Liver (tissue), 9 donors: ENCODE data around the gene RAB3GAP2. TPM values are rescaled to one million over a fixed set of nuclear protein-coding genes. Genes with fewer than 3 reads are reported as not detected.

Source experiments
- DNase-seq: peaks from one replicate; pipeline ENCODE4 v3.0.0-alpha.2; 2017; ENCODE audit warnings: low spot score
- H3K27ac ChIP-seq, 2 donors: one replicate each; pipeline ENCODE4 v1.7.0; 2013; ENCODE audit warnings: inconsistent platforms in 2 of 2, low read length in 2 of 2, control low read depth in 1 of 2, low read depth in 1 of 2, mild to moderate bottlenecking in 1 of 2
- H3K27me3 ChIP-seq, 4 donors: one replicate each; pipeline versions ENCODE4 v1.6.1 to v1.7.0; 2013; ENCODE audit warnings: low read length in 3 of 4, inconsistent platforms in 1 of 4, mild to moderate bottlenecking in 1 of 4, moderate library complexity in 1 of 4; ENCODE audit not compliant: control insufficient read depth in 4 of 4, insufficient read depth in 4 of 4
- H3K36me3 ChIP-seq, 4 donors: one replicate each; pipeline versions ENCODE4 v1.6.1 to v1.7.0; 2013; ENCODE audit warnings: low read length in 3 of 4, mild to moderate bottlenecking in 3 of 4, low read depth in 1 of 4, moderate library complexity in 1 of 4; ENCODE audit not compliant: control insufficient read depth in 4 of 4, insufficient read depth in 3 of 4
- H3K4me1 ChIP-seq, 4 donors: one replicate each; pipeline versions ENCODE4 v1.6.1 to v1.7.0; 2013; ENCODE audit warnings: low read length in 3 of 4, mild to moderate bottlenecking in 3 of 4, moderate library complexity in 1 of 4; ENCODE audit not compliant: control insufficient read depth in 4 of 4, insufficient read depth in 4 of 4
- H3K4me3 ChIP-seq, 3 donors: one replicate each; pipeline versions ENCODE4 v1.6.1 to v1.7.0; 2013; ENCODE audit warnings: low read length in 3 of 3, control low read depth in 1 of 3, low read depth in 1 of 3, mild to moderate bottlenecking in 1 of 3
- H3K9ac ChIP-seq, 2 donors: one replicate each; pipeline ENCODE4 v1.7.0; 2013; ENCODE audit warnings: low read length in 2 of 2, mild to moderate bottlenecking in 2 of 2, moderate library complexity in 2 of 2, control low read depth in 1 of 2, low read depth in 1 of 2
- H3K9me3 ChIP-seq, 4 donors: one replicate each; pipeline versions ENCODE4 v1.6.1 to v1.7.0; 2013; ENCODE audit warnings: low read length in 3 of 4; ENCODE audit not compliant: control insufficient read depth in 4 of 4
- EGR1 ChIP-seq, 2 donors: IDR thresholded peaks; 2 replicates each; pipeline ENCODE4 v1.6.1; 2016 to 2018; ENCODE audit warnings: antibody characterized with exemption in 2 of 2, low read depth in 2 of 2
- FOXA1 ChIP-seq: IDR thresholded peaks from 2 replicates; pipeline ENCODE4 v1.6.1; 2016; ENCODE audit warnings: antibody characterized with exemption
- FOXA2 ChIP-seq: IDR thresholded peaks from 2 replicates; pipeline ENCODE4 v1.6.1; 2016; ENCODE audit warnings: antibody characterized with exemption
- GABPA ChIP-seq, 2 donors: IDR thresholded peaks in 1 of 2; conservative IDR thresholded peaks in 1 of 2; 2 replicates each; pipeline ENCODE4 v1.6.1; 2016; ENCODE audit warnings: antibody characterized with exemption in 2 of 2, mild to moderate bottlenecking in 1 of 2, moderate library complexity in 1 of 2
- HNF4A ChIP-seq, 2 donors: conservative IDR thresholded peaks; 2 replicates each; pipeline ENCODE4 v1.6.1; 2016; ENCODE audit warnings: antibody characterized with exemption in 2 of 2, mild to moderate bottlenecking in 2 of 2
- JUND ChIP-seq, 2 donors: IDR thresholded peaks; 2 replicates each; pipeline ENCODE4 v1.6.1; 2016; ENCODE audit warnings: antibody characterized with exemption in 2 of 2
- NR2F2 ChIP-seq: IDR thresholded peaks from 2 replicates; pipeline ENCODE4 v1.6.1; 2016; ENCODE audit warnings: antibody characterized with exemption
- RAD21 ChIP-seq, 2 donors: IDR thresholded peaks; 2 replicates each; pipeline ENCODE4 v1.6.1; 2016; ENCODE audit warnings: antibody characterized with exemption in 2 of 2, mild to moderate bottlenecking in 2 of 2
- RXRA ChIP-seq, 2 donors: IDR thresholded peaks; 2 replicates each; pipeline ENCODE4 v1.6.1; 2017 to 2018; ENCODE audit warnings: antibody characterized with exemption in 2 of 2, mild to moderate bottlenecking in 1 of 2
- SP1 ChIP-seq: IDR thresholded peaks from 2 replicates; pipeline ENCODE4 v1.6.1; 2018; ENCODE audit warnings: antibody characterized with exemption, mild to moderate bottlenecking
- TAF1 ChIP-seq: conservative IDR thresholded peaks from 2 replicates; pipeline ENCODE4 v1.6.1; 2016; ENCODE audit warnings: antibody characterized with exemption, mild to moderate bottlenecking
- YY1 ChIP-seq: IDR thresholded peaks from 2 replicates; pipeline ENCODE4 v1.6.1; 2016; ENCODE audit warnings: antibody characterized with exemption, mild to moderate bottlenecking
- WGBS: extraction: QIAGEN DNeasy Blood & Tissue Kit; methylation state at CpG from one replicate; pipeline ENCODE4 v1.1.7; 2013; 5-methylcytosine and 5-hydroxymethylcytosine counted together
- polyA plus RNA-seq, 2 donors: library from polyadenylated mRNA; stranded (reverse) in 1 of 2; unstranded in 1 of 2; fragments of 200-250 nt in 1 of 2; fragments of >200 nt in 1 of 2; fragmentation: Nextera tagmentation in 1 of 2; extraction: Ambion mirVana in 1 of 2; gene quantifications; one replicate each; pipeline versions ENCODE4 v1.2.1 to v1.2.3, GENCODE V29; 2013 to 2015
- total RNA-seq, 2 donors: library from RNA; depleted of rRNA; stranded (reverse); fragments of >200 nt; gene quantifications; one replicate each; pipeline ENCODE4 v1.2.3, GENCODE V29; 2014
- TF ChIP-seq, protein P1 (sequence below): IDR thresholded peaks from 2 replicates; pipeline ENCODE4 v1.6.1; 2016; ENCODE audit warnings: antibody characterized with exemption, mild to moderate bottlenecking
- TF ChIP-seq, protein P2 (sequence below): IDR thresholded peaks from 2 replicates; pipeline ENCODE4 v1.6.1; 2016; ENCODE audit warnings: antibody characterized with exemption
- TF ChIP-seq, protein P3 (sequence below): IDR thresholded peaks from 2 replicates; pipeline ENCODE4 v1.6.1; 2016; ENCODE audit warnings: antibody characterized with exemption
- TF ChIP-seq, protein P4 (sequence below): IDR thresholded peaks from 2 replicates; pipeline ENCODE4 v1.6.1; 2016; ENCODE audit warnings: antibody characterized with exemption
- donor health status: healthy.
- donor health status: healthy.
- donor health status: healthy.
- donor health status: healthy.
- donor health status: healthy.

RAB3GAP2 gene, protein sequence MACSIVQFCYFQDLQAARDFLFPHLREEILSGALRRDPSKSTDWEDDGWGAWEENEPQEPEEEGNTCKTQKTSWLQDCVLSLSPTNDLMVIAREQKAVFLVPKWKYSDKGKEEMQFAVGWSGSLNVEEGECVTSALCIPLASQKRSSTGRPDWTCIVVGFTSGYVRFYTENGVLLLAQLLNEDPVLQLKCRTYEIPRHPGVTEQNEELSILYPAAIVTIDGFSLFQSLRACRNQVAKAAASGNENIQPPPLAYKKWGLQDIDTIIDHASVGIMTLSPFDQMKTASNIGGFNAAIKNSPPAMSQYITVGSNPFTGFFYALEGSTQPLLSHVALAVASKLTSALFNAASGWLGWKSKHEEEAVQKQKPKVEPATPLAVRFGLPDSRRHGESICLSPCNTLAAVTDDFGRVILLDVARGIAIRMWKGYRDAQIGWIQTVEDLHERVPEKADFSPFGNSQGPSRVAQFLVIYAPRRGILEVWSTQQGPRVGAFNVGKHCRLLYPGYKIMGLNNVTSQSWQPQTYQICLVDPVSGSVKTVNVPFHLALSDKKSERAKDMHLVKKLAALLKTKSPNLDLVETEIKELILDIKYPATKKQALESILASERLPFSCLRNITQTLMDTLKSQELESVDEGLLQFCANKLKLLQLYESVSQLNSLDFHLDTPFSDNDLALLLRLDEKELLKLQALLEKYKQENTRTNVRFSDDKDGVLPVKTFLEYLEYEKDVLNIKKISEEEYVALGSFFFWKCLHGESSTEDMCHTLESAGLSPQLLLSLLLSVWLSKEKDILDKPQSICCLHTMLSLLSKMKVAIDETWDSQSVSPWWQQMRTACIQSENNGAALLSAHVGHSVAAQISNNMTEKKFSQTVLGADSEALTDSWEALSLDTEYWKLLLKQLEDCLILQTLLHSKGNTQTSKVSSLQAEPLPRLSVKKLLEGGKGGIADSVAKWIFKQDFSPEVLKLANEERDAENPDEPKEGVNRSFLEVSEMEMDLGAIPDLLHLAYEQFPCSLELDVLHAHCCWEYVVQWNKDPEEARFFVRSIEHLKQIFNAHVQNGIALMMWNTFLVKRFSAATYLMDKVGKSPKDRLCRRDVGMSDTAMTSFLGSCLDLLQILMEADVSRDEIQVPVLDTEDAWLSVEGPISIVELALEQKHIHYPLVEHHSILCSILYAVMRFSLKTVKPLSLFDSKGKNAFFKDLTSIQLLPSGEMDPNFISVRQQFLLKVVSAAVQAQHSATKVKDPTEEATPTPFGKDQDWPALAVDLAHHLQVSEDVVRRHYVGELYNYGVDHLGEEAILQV (N-terminal part only)
- total RNA-seq (10 to 100 TPM; 16.7 to 24.0 TPM), polyA plus RNA-seq (1 to 10 TPM; 5.3 to 6.1 TPM)

DNA sequence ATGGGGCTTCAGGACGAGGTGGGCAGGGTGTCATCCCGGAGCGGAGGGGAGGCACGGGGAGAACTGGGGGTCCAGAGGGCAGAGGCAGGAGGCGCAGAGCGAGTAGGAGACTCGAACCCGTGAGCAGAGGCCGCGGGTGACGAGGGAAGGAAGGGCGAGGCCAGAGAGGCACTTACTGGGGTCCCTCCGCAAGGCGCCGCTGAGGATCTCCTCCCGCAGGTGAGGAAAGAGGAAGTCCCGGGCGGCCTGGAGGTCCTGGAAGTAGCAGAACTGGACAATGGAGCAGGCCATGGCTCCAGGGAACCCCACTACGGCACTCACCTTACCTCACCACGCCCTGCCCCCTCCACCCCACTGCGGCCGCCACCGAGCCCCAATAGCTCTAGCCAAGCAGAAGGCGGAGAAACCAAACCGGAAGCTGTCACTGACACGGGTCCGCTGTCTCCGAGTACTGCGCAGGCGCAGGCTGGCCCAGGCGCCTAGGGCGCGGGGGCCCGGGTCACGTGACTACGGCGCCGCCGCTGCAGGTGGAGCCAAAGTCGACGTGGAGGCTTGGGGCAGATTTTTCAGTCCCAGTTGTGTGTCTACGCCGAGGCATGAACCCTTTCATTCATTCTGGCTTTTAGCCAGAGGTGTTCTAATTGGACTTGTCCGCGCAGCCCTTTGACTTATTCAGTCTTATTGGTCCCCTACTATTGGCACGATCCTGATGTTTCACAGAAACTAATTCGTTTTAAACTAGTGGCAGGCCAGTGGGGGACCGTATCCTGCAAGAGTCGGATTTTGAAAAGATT, at the start of gene RAB3GAP2:
Gene RAB3GAP2 (minus strand): TSS at position 407 of the 794 bp plus-strand sequence. CDS start 116 bp downstream, at position 291.
- Histone ChIP-seq H3K4me1 (peaks cover 8 to 19% (median 14%) of the 10 kb centered on the region in 4 donors), H3K9ac (peak within 1 kb of the TSS; percentile 78 to 88), H3K36me3 (peaks cover 0 to 3% (median 0%) of the 10 kb centered on the region in 4 donors), H3K27me3 (no peaks in the 10 kb centered on the region), H3K27ac (peak within 1 kb of the TSS; percentile 58 to 82), H3K9me3 (no peaks in the 10 kb centered on the region), H3K4me3 (peak within 1 kb of the TSS; percentile 78 to 99 (median 85))
- TF ChIP-seq SP1 (peak; percentile 77), RXRA (IDR thresholded peaks at IDR 0.05) (peak; percentile 37 to 45), YY1 (peak; percentile 80), GABPA (IDR thresholded peaks at IDR 0.05 in 1 of 2, conservative IDR thresholded peaks at IDR 0.05 in 1 of 2) (peak; percentile 65 to 92), FOXA2 (no peak), FOXA1 (no peak), JUND (IDR thresholded peaks at IDR 0.05) (peak in 1 of 2 donors; percentile 40), EGR1 (IDR thresholded peaks at IDR 0.05; ENCODE audit: low read depth in 2 of 2) (peak in 1 of 2 donors; percentile 48), HNF4A (conservative IDR thresholded peaks at IDR 0.05) (peak; percentile 60 to 67), TAF1 (peak; percentile 81), RAD21 (IDR thresholded peaks at IDR 0.05) (no peak), NR2F2 (no peak)
- TF ChIP-seq, protein P1, sequence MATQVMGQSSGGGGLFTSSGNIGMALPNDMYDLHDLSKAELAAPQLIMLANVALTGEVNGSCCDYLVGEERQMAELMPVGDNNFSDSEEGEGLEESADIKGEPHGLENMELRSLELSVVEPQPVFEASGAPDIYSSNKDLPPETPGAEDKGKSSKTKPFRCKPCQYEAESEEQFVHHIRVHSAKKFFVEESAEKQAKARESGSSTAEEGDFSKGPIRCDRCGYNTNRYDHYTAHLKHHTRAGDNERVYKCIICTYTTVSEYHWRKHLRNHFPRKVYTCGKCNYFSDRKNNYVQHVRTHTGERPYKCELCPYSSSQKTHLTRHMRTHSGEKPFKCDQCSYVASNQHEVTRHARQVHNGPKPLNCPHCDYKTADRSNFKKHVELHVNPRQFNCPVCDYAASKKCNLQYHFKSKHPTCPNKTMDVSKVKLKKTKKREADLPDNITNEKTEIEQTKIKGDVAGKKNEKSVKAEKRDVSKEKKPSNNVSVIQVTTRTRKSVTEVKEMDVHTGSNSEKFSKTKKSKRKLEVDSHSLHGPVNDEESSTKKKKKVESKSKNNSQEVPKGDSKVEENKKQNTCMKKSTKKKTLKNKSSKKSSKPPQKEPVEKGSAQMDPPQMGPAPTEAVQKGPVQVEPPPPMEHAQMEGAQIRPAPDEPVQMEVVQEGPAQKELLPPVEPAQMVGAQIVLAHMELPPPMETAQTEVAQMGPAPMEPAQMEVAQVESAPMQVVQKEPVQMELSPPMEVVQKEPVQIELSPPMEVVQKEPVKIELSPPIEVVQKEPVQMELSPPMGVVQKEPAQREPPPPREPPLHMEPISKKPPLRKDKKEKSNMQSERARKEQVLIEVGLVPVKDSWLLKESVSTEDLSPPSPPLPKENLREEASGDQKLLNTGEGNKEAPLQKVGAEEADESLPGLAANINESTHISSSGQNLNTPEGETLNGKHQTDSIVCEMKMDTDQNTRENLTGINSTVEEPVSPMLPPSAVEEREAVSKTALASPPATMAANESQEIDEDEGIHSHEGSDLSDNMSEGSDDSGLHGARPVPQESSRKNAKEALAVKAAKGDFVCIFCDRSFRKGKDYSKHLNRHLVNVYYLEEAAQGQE = peak; percentile 81
- TF ChIP-seq, protein P2, sequence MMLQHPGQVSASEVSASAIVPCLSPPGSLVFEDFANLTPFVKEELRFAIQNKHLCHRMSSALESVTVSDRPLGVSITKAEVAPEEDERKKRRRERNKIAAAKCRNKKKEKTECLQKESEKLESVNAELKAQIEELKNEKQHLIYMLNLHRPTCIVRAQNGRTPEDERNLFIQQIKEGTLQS = no peak
- TF ChIP-seq, protein P3, sequence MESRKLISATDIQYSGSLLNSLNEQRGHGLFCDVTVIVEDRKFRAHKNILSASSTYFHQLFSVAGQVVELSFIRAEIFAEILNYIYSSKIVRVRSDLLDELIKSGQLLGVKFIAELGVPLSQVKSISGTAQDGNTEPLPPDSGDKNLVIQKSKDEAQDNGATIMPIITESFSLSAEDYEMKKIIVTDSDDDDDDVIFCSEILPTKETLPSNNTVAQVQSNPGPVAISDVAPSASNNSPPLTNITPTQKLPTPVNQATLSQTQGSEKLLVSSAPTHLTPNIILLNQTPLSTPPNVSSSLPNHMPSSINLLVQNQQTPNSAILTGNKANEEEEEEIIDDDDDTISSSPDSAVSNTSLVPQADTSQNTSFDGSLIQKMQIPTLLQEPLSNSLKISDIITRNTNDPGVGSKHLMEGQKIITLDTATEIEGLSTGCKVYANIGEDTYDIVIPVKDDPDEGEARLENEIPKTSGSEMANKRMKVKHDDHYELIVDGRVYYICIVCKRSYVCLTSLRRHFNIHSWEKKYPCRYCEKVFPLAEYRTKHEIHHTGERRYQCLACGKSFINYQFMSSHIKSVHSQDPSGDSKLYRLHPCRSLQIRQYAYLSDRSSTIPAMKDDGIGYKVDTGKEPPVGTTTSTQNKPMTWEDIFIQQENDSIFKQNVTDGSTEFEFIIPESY = no peak
- TF ChIP-seq, protein P4, sequence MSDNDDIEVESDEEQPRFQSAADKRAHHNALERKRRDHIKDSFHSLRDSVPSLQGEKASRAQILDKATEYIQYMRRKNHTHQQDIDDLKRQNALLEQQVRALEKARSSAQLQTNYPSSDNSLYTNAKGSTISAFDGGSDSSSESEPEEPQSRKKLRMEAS = peak; percentile 67
- peak; percentile 96 for DNase-seq
- under 1% methylated on average over 49 of the region's 49 CpGs for WGBS
